ENCODE measurements around the gene ZNF701. TPM values are rescaled to one million over a fixed set of nuclear protein-coding genes. Genes with fewer than 3 reads are reported as not detected.

ZNF701 gene
- total and polyA plus RNA-seq, 2 of the 13 experiments (the other 11 are each of a cell fraction or from before 2014, with no cell fraction given): 4.5 to 6.3 TPM

DNA sequence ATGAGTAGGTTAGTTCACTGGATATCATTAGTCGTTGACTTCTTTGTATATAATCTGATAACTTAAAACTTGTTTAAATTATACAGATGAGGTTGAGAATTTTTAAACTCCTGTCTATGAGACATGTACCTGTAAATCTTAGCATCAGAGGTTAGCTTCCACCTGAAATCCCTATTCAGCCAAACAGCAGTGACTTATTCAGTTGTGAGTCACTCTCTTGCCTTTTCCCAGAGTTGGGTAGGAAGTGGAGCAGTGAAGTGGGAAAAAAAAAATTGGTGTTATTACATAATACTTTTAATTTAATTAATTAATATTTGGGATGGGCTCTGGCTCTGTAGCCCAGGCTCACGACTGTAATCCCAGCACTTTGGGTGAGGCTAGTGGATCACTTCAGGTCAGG is 32.9 kb downstream of the ZNF701 start:
- no peaks in the 10 kb centered on the region for H3K27me3 ChIP-seq (ENCODE audit: control insufficient read depth in 1 of 2, insufficient read depth in 2 of 2, low read length in 2 of 2)
- CTCF ChIA-PET (ENCODE audit: low intra/inter-chr PET ratio, low total read pairs): no interaction called here
- H4K20me1 ChIP-seq (ENCODE audit: insufficient read depth, low read length): no peaks in the 10 kb centered on the region
- H3K9me3 ChIP-seq (ENCODE audit: low read length): peaks cover 39% of the 10 kb centered on the region
- 78% methylated on average over 2 of the region's 2 CpGs for WGBS (ENCODE audit: low lambda C conversion rate)
- DNase-seq (ENCODE audit: low spot score): no peak
- no peak for FAIRE-seq
- H3K4me1 ChIP-seq (ENCODE audit: insufficient read depth, low read length): peaks cover 17% of the 10 kb centered on the region
- intact Hi-C loops (cut with micrococcal nuclease; ENCODE audit: unreplicated experiment) (no loop called here), in situ Hi-C loops (cut with HindIII; ENCODE audit: extremely low pct_ligation_motif_present, low pct_unique_long_range_greater_than_20kb) (no loop called here)
- H3K4me2 ChIP-seq (ENCODE audit: low read depth, low read length): no peak overlapping the region; the same call in 1 of the 2 replicates
- H3K9ac ChIP-seq (ENCODE audit: insufficient read depth, low read depth, low read length): no peak overlapping the region
- peaks cover 9% of the 10 kb centered on the region for H3K79me2 ChIP-seq (ENCODE audit: insufficient read depth, low read length)
- POLR2A ChIA-PET: no interaction called here
- no peak overlapping the region for H3K4me3 ChIP-seq (replicated peaks in 1 of 3; ENCODE audit: insufficient read depth in 1 of 3, low read depth in 2 of 3, low read length in 3 of 3)
- H2AFZ ChIP-seq (ENCODE audit: low read length): no peak overlapping the region
- no peak overlapping the region for H3K27ac ChIP-seq (ENCODE audit: extremely low read length, insufficient read depth, low read length)
- H3K36me3 ChIP-seq (replicated peaks in 1 of 2; ENCODE audit: control insufficient read depth in 1 of 2, insufficient read depth in 2 of 2, low read length in 2 of 2): no peaks in the 10 kb centered on the region
- TF ChIP-seq NFE2L2 (IDR thresholded peaks at IDR 0.05; ENCODE audit: low read length) (no peak), ZNF569 (CRISPR knock-in tag; IDR thresholded peaks at IDR 0.05; ENCODE audit: borderline replicate concordance) (no peak), ZNF30 (CRISPR knock-in tag; IDR thresholded peaks at IDR 0.05) (no peak), ZNF788 (CRISPR knock-in tag; IDR thresholded peaks at IDR 0.05; ENCODE audit: borderline replicate concordance) (no peak)
- TF ChIP-seq, protein P1, sequence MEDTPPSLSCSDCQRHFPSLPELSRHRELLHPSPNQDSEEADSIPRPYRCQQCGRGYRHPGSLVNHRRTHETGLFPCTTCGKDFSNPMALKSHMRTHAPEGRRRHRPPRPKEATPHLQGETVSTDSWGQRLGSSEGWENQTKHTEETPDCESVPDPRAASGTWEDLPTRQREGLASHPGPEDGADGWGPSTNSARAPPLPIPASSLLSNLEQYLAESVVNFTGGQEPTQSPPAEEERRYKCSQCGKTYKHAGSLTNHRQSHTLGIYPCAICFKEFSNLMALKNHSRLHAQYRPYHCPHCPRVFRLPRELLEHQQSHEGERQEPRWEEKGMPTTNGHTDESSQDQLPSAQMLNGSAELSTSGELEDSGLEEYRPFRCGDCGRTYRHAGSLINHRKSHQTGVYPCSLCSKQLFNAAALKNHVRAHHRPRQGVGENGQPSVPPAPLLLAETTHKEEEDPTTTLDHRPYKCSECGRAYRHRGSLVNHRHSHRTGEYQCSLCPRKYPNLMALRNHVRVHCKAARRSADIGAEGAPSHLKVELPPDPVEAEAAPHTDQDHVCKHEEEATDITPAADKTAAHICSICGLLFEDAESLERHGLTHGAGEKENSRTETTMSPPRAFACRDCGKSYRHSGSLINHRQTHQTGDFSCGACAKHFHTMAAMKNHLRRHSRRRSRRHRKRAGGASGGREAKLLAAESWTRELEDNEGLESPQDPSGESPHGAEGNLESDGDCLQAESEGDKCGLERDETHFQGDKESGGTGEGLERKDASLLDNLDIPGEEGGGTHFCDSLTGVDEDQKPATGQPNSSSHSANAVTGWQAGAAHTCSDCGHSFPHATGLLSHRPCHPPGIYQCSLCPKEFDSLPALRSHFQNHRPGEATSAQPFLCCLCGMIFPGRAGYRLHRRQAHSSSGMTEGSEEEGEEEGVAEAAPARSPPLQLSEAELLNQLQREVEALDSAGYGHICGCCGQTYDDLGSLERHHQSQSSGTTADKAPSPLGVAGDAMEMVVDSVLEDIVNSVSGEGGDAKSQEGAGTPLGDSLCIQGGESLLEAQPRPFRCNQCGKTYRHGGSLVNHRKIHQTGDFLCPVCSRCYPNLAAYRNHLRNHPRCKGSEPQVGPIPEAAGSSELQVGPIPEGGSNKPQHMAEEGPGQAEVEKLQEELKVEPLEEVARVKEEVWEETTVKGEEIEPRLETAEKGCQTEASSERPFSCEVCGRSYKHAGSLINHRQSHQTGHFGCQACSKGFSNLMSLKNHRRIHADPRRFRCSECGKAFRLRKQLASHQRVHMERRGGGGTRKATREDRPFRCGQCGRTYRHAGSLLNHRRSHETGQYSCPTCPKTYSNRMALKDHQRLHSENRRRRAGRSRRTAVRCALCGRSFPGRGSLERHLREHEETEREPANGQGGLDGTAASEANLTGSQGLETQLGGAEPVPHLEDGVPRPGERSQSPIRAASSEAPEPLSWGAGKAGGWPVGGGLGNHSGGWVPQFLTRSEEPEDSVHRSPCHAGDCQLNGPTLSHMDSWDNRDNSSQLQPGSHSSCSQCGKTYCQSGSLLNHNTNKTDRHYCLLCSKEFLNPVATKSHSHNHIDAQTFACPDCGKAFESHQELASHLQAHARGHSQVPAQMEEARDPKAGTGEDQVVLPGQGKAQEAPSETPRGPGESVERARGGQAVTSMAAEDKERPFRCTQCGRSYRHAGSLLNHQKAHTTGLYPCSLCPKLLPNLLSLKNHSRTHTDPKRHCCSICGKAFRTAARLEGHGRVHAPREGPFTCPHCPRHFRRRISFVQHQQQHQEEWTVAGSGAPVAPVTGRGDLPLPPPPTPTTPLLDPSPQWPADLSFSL (CRISPR knock-in tag; IDR thresholded peaks at IDR 0.05): no peak
- ATAC-seq: no peak
- no TSS peak for BruUV-seq (replicated peaks)

Measured in HepG2 (cell line).